Urothelium cell line (cell line): ENCODE results near the gene ATN1.
"Not testable (repeated sequence)": the region's sequence is repeated elsewhere in the genome, so short reads cannot be mapped to it uniquely, and the experiment has no call there.

Experiments used
- DNase-seq: peaks from one replicate; pipeline ENCODE4 v3.0.0; 2011; ENCODE audit warnings: low spot score, mixed read lengths
- FAIRE-seq: peaks from 2 replicates; lab custom pipeline; 2011; peaks lifted over from hg19 to GRCh38; lab: Jason Lieb, UNC

ATN1 gene

DNA sequence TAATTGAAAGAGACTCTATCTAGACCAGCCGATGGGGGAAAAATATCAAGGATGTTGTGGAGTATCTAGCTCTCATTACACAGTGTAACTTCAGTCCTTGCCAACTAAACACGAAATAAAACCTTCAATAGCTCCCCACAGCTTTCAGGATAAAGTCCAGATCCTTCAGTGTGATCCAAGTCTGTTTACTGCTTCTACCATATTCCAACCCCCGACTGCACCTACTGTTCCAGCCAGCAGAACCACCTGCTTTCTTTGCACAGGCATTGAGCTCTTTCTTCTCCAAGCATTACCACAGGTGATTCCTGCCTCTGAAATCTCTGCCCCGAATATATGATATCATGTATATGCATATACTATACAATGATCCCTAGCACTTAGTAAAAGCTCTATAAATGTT lies 25.3 kb upstream of the ATN1 start:
- DNase-seq (no peak), FAIRE-seq (no peak)

DNA sequence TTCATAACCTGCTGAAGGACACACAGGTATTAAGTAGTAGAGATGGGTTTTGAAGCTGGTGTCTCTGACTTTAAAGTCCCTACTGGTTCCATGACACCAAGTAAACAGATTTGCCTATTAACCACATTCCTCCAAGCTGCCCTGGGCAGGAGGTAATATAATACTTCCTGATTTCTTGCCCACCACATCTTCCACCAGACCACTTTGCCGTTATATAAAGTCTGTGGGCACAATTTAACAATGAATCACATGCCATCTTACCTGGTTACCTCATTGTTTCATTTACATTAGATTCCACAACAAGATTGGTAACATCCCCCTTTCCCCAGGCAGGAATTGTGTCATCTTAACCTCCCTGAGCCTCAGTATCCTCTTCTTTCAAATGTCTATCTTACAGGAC lies 24.0 kb upstream of the ATN1 start:
- no peak for DNase-seq
- no peak for FAIRE-seq

DNA sequence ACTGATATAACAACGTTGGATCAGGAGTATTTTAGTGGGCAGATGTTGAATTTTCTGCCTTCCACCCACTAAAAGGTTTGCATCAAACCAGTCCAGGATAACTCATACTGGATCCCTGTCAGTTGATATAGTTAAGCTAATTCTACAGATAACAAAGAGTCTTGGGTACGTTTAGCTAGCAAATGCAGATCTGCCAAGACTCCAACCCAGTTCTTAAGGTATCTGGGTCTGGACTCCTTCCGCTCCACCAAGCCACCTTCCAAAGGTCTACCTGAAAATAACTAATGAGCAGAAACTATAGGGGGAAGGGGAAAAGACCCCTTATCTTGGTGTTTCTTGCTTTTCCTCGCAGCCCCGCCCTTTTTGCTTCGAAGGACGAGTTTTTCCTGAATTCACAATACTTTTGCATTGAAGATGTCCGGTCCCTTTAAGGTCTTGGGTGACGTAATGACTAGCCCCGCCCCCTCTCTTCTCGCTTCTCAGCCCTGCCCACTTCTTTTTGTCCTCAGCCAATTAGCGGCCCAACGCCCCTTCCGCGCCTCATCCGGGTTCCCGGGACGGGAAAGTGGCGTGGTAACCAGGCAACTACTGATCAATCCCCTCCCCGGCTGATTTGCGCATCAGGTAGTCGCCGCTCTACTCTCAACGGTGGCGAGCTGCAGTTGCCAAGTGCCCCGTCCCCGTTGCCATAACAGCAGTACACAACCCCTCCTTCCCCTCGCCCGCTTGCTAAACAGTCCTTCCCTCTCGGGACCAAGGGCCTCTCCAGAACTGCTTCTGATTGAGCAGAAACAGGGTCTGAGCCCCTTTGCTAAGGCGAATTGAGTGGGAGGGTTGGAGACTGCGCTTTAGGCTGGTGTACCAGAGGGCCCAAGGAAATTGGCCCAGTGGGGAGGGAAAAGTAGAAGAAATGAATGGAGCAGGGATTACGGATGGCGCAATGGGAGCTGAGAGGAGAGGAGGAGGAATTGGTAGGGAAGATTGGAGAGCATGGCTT lies 23.2 kb upstream of the ATN1 start, which contains the start of gene LRRC23:
Gene LRRC23 (plus strand): TSS at position 543 of the 997 bp plus-strand sequence. CDS start 812 bp downstream, outside the sequence.
- FAIRE-seq, result peak; percentile 95

DNA sequence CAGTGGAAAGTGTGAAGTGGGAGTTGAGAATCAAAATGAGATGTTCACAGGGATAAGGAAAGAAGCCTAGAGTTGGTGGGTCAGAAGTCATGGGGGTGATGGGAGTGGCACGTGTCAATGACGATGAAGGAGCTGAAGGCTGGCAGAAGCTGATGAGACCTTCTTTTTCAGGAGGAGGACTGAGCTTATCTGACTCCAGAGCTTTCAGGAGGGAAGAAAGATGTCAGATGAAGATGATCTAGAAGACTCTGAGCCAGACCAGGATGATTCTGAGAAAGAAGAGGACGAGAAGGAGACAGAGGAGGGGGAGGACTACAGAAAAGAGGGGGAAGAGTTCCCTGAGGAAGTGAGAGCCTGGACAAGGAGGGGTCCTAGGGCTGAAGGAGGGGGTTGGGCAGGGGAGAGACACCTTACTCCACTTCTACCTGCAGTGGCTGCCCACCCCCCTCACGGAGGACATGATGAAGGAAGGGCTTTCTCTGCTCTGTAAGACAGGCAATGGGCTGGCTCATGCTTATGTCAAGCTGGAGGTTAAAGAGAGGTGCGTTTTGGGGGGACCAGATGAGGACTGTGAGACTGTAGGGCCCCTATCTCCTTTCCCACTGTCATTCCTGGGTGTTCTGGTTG lies 22.2 kb upstream of the ATN1 start:
- DNase-seq (no peak), FAIRE-seq (no peak)

More for the DNA sequence above, 23.2 kb upstream of the ATN1 start, which contains the start of gene LRRC23:
- peak; percentile 97 for DNase-seq

DNA sequence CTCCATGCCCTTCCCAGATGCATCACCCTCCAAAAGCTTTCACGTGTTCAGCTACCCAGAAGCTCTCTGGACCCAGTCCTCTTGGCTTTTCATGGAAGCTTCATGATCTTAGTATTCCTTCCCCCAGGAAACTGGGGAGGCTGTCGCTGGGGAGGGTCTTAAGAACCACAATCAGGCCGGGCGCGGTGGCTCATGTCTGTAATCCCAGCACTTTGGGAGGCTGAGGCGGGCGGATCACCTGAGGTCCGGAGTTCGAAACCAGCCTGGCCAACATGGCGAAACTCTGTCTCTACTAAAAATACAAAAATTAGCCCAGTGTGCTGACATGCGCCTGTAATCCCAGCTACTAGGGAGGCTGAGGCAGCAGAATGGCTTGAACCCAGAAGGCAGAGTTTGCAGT lies 19.6 kb upstream of the ATN1 start:
- not testable (repeated sequence) for FAIRE-seq, DNase-seq

DNA sequence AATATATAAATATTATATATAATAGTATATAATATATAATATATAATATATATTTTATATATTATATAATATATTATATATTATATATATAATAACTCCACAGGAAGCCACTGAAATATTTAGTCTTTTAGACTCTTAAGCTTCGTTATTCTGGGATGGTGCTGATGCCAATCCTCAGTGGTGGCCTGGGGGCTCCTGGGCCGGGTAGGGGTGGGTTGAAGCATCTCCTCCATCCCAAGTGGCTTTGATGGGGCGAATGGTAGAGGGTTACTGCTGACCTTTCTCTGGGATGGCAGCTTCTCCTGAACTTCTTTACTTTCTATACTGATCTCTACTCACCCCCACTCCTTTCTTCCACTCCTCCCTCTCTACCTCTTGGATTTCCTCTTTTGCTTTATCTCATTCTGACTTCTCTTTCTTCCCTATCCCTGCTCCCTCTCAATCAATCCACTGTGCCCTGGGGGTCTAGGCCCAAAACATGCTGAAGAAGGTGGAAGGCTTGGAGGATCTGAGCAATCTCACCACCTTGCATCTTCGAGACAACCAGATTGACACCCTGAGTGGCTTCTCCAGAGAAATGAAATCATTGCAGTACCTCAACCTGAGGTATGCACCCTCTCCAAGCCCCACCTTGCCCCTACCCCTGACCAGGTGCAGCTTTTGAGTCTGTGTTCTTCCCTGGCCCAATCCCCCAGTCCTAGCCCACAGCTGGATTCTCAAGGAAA lies 18.2 kb upstream of the ATN1 start:
- no peak for DNase-seq
- no peak for FAIRE-seq

DNA sequence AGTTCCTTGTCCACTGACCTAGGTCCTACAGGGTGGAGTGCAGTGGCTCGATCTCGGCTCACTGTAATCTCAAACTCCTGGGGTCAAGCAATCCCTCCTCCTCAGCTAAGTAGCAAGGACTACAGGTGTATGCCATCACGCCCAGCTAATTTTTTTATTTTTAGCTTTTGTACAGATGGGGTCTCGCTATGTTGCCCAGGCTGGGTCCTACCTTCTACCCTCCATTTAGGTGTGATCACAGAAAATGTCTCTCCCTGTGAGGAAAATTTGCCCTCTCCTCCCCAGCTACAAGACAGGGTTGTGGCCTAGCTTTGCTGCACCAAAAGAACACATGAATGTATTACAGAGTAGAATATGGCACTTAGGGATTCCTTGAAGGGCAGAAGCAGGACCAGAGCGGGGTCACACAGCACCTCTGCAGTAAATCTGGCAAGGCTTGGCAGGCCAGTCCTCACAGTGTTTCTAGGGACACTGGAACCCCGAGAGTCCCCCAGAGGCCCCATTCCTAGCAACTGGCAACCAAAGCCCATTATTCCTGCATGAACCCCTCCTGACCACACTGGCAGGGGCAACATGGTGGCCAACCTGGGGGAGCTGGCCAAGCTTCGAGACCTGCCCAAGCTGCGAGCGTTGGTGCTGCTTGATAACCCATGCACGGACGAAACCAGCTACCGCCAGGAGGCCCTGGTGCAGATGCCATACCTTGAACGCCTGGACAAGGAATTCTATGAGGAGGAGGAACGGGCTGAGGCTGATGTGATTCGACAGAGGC lies 15.4 kb upstream of the ATN1 start:
- FAIRE-seq (peak; percentile 68), DNase-seq (no peak)

DNA sequence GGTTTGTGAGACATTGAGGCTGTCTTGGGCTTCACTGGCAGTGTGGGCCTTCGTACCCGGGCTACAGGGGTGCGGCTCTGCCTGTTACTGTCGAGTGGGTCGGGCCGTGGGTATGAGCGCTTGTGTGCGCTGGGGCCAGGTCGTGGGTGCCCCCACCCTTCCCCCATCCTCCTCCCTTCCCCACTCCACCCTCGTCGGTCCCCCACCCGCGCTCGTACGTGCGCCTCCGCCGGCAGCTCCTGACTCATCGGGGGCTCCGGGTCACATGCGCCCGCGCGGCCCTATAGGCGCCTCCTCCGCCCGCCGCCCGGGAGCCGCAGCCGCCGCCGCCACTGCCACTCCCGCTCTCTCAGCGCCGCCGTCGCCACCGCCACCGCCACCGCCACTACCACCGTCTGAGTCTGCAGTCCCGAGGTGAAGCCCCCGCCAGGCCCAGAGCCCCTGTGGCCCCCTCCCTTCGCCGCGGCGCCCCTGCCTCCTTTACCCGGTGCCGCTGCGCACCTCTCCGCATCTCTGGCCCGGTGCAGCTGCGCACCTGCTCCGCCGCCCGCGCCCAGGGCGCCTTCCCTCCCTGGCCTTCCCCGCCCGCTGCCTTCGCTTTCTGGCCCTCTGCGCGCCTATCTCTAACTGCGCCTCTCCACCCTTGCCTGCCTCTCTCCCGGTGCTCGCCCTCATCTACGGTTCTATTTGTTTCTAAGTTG lies 13.4 kb upstream of the ATN1 start, which contains the start of gene ENO2:
Gene ENO2 (plus strand): TSS at position 335 of the 701 bp plus-strand sequence. CDS start 1,253 bp downstream, outside the sequence.
- DNase-seq (peak; percentile 93), FAIRE-seq (peak; percentile 91)

DNA sequence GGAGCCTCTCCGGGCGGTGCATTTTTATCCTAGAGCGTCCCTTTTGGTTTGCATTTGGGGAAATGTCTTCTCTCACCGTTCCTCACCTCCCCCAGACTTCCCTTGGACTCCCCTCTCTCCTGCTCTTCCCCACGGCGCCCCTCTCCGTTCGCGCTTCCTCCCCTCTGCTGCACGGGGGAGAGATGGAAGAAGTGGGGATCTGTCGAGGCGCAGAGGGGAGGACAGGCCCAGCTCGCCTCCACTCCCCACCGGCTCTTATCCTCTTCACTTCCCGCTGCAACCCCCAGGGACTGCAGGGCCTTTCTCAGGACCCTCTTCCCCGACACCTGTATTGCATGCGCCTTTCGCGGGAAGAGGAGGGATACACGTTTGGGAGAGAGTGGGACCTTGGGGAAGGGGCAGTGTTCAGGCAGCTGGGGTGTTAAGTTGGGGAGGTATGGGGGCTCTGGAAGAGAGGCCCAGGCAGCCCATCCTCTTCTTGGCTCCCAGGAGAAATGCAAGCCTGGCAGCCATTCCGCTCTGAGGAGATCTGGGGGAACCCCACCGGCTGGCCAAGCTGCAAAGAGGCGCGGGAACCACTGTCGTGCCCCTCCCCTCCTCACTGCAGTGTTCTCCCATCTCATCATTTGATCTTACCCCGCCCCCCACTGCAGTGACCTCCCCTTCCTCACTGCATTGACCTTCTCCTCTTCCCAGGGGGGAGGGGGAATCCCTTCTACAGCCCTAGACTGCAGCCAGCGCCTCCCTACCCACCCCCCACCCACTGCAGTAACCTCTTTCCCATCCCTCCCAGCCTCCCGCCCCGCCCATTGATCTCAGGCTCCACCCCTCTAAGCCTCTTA lies 12.6 kb upstream of the ATN1 start:
- peak; percentile 40 for FAIRE-seq
- DNase-seq, result no peak

DNA sequence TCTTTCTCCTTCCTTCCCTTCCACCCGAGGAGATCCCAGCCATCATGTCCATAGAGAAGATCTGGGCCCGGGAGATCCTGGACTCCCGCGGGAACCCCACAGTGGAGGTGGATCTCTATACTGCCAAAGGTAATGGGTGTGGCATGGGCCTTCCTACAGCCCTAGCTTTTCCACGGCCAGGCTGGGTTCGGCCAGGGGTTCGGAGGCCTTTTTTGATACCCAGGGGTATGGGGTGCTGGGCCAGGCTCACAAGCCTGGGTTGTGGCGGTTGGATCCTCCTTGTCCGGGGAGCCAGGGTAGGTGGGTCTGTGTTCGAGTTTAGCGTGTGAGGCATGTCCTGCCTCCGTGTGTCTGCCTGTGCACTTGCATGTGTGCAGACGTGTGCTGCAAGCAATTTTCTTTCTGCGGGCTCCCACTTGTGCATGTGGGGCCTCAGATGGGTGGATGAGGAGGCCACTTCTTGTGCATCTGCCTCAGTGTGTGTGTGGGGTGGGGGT lies 11.9 kb upstream of the ATN1 start:
- FAIRE-seq (peak; percentile 42), DNase-seq (no peak)

DNA sequence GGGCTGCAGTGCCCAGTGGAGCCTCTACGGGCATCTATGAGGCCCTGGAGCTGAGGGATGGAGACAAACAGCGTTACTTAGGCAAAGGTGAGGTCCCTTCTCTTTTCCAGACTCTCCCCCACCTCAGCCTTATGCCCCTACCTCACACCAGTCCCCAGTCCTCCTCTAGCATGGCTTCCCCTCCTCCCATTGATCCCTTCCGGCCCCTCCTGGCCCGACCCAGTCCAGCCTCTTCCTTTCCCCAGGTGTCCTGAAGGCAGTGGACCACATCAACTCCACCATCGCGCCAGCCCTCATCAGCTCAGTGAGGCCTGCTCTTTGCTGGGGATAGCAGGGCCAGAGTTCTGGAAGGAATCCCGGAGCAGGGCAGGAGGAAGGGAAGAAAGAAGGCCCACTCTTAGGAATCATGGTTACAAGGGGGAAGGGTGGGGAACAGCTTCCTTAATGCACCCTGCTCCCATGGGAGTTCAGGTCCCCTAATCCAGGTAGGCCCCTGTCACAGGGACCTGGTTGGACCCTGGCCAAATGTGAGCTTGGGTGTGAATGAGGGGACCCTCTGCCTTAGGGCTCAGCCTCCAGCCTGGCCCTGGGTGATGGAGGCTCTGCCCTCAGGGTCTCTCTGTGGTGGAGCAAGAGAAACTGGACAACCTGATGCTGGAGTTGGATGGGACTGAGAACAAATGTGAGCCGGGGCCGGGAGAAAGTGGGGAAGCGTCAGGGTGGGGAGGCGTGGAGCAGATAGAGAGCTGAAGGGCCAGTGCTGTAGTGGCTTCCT lies 11.1 kb upstream of the ATN1 start:
- FAIRE-seq (no peak), DNase-seq (no peak)

DNA sequence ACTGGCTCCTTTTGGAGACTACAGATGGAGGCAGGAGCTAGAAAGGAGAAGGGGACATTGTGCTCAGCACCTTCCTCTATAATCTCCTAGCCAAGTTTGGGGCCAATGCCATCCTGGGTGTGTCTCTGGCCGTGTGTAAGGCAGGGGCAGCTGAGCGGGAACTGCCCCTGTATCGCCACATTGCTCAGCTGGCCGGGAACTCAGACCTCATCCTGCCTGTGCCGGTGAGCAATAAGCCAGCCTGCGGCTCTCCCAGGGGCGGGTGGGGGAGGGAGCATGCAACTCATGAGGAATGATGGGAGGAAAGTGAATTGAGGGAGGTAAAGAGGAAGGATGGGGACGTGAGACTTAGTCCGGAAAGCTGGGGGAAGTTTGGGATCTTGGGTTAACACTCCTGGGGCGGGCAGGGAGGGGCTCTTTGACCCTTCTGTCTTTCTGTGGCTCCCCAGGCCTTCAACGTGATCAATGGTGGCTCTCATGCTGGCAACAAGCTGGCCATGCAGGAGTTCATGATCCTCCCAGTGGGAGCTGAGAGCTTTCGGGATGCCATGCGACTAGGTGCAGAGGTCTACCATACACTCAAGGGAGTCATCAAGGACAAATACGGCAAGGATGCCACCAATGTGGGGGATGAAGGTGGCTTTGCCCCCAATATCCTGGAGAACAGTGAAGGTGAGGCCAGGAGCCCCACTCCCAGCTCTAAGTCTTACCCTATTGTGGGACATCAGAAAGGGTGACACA lies 10.1 kb upstream of the ATN1 start:
- FAIRE-seq, result no peak

DNA sequence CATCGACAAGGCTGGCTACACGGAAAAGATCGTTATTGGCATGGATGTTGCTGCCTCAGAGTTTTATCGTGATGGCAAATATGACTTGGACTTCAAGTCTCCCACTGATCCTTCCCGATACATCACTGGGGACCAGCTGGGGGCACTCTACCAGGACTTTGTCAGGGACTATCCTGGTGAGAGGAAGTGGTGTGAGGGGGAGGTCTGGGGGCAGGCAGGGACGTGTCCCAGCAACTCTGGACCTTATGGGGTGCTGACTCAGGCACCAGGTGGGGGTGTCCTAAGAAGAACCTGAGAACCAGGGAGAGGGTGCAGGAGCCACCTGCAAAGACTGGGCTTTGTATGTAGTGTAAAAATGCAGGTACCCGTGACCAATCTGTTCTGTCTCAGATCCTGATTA lies 8.2 kb upstream of the ATN1 start:
- no peak for DNase-seq
- no peak for FAIRE-seq

More for the DNA sequence above, 10.1 kb upstream of the ATN1 start:
- DNase-seq, result no peak

DNA sequence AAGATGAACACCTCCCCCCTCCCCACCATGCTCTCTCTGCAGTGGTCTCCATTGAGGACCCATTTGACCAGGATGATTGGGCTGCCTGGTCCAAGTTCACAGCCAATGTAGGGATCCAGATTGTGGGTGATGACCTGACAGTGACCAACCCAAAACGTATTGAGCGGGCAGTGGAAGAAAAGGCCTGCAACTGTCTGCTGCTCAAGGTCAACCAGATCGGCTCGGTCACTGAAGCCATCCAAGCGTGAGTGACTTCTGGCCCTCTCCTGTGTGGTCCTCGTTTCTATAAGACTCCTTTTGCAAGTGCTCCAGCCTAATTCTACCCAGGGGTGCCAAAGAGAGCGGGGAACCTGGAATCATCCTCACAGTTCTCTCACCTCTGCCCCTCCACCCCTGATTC lies 6.2 kb upstream of the ATN1 start:
- FAIRE-seq, result no peak
- no peak for DNase-seq

DNA sequence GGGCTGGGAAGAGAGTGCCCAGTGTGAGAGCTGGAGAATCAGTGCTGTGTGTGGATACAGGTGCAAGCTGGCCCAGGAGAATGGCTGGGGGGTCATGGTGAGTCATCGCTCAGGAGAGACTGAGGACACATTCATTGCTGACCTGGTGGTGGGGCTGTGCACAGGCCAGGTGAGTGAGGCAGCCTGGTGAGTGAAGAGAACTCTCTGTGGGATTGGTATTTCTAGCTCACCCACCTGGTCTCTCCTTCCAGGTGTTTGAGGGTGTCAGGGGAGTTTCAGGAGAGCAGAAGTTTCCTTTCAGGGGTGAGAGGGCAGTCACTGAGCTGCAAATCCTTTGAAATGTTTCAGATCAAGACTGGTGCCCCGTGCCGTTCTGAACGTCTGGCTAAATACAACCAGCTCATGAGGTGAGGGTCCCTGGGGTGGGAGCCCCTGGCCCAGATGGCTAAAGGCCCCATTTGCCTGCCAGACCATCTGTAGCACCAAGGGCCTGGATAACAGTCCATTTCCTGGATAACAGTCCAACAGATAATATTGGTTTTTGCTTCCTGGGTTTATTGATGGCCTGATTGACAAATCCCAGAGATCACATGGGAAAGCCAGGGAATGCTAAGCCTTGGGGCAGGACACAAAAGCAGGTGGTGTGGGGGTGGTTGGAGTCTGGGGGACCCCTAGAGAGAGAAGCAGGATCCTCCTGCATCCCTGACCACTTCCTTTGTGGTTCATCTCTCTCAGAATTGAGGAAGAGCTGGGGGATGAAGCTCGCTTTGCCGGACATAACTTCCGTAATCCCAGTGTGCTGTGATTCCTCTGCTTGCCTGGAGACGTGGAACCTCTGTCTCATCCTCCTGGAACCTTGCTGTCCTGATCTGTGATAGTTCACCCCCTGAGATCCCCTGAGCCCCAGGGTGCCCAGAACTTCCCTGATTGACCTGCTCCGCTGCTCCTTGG lies 5.5 kb upstream of the ATN1 start:
- FAIRE-seq (no peak), DNase-seq (no peak)
